ENCODE measurements around the gene USP25.

DNA sequence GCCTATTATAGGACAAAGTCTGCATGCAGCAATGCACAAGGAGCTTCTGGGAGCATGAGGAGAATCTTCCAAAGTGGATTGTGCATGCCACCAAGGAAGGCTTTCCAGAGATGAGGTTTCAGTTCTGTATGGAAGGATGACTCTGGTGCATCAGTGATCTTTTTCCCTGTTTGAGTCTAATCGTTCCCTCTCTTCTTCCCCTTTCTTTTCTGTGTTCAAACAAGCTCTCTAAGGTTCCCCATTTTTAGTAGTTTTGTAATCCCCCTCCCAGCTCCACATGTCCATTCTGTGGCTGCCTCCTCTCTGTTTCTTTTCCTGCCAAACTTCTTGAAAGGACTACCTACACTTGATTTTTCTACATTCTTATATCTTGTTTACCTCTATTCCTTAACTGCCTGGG, 43.3 kb upstream of the USP25 start:
- no peak for TF ChIP-seq LARP7 (IDR thresholded peaks at IDR 0.05)
- TF ChIP-seq, protein P1, sequence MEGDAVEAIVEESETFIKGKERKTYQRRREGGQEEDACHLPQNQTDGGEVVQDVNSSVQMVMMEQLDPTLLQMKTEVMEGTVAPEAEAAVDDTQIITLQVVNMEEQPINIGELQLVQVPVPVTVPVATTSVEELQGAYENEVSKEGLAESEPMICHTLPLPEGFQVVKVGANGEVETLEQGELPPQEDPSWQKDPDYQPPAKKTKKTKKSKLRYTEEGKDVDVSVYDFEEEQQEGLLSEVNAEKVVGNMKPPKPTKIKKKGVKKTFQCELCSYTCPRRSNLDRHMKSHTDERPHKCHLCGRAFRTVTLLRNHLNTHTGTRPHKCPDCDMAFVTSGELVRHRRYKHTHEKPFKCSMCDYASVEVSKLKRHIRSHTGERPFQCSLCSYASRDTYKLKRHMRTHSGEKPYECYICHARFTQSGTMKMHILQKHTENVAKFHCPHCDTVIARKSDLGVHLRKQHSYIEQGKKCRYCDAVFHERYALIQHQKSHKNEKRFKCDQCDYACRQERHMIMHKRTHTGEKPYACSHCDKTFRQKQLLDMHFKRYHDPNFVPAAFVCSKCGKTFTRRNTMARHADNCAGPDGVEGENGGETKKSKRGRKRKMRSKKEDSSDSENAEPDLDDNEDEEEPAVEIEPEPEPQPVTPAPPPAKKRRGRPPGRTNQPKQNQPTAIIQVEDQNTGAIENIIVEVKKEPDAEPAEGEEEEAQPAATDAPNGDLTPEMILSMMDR (IDR thresholded peaks at IDR 0.05 in 2 of 3, conservative IDR thresholded peaks at IDR 0.05 in 1 of 3; ENCODE audit: insufficient read depth in 2 of 3, low read depth in 1 of 3, low read length in 3 of 3): no peak
- no peak for TF ChIP-seq JUND (IDR thresholded peaks at IDR 0.05; ENCODE audit: borderline replicate concordance, low read depth, low read length)
- no peak for TF ChIP-seq JUND (tag; IDR thresholded peaks at IDR 0.05; ENCODE audit: borderline replicate concordance, low read depth, low read length)
- no peak for TF ChIP-seq NFYB (IDR thresholded peaks at IDR 0.05; ENCODE audit: extremely low read depth, insufficient read length)
- TF ChIP-seq ZNF121 (CRISPR knock-in tag; conservative IDR thresholded peaks at IDR 0.05): no peak
